Astrocyte of the spinal cord (primary cell): ENCODE data around the gene SAMD14.

Experiments
- DNase-seq: peaks from one replicate; pipeline ENCODE4 v3.0.0; 2011; ENCODE audit warnings: low read depth, low spot score
- H3K4me3 ChIP-seq: 2 replicates; pipeline ENCODE4 v1.5.1; 2011; ENCODE audit warnings: low read depth, mild to moderate bottlenecking, low read length, moderate library complexity
- CTCF ChIP-seq: IDR thresholded peaks from 2 replicates; pipeline ENCODE4 v1.5.1; 2012; ENCODE audit warnings: low read depth, mild to moderate bottlenecking, low read length, inconsistent platforms
- in situ Hi-C: cut with HindIII; loops from 2 replicates; pipeline ENCODE4 v1.10.0; 2017; ENCODE audit warnings: low sequenced_read_pairs

SAMD14 gene

GRCh38 chr17:50134206-50135110, 4.5 kb upstream of the SAMD14 start:
- DNase-seq = no peak
- H3K4me3 ChIP-seq = no peak overlapping the region
- no peak for TF ChIP-seq CTCF
- in situ Hi-C loops = no loop called here

- no peak for TF ChIP-seq CTCF
- in situ Hi-C loops = no loop called here
- no peak overlapping the region for H3K4me3 ChIP-seq
- DNase-seq = no peak
Observed at GRCh38 chr17:50133769-50134099, 3.8 kb upstream of the SAMD14 start.

GRCh38 chr17:50133028-50133768, 3.2 kb upstream of the SAMD14 start:
- H3K4me3 ChIP-seq = no peak overlapping the region
- no peak for DNase-seq
- TF ChIP-seq CTCF = no peak
- in situ Hi-C loops = no loop called here

- DNase-seq = no peak
- no peak overlapping the region for H3K4me3 ChIP-seq
- in situ Hi-C loops = no loop called here
- no peak for TF ChIP-seq CTCF
Observed at GRCh38 chr17:50132104-50132794, 2.3 kb upstream of the SAMD14 start.

GRCh38 chr17:50130559-50131305, 772 bp upstream of the SAMD14 start:
- in situ Hi-C loops = no loop called here
- peak overlapping the region; percentile 46 for H3K4me3 ChIP-seq
- no peak for TF ChIP-seq CTCF
- DNase-seq = no peak

- DNase-seq = no peak
- TF ChIP-seq CTCF = no peak
- in situ Hi-C loops = no loop called here
- peak overlapping the region; percentile 52 for H3K4me3 ChIP-seq
Observed at GRCh38 chr17:50129353-50129727, 620 bp downstream of the SAMD14 start.
